Measurements from ENCODE around the gene UCKL1. TPM values are rescaled to one million over a fixed set of nuclear protein-coding genes. Genes with fewer than 3 reads are reported as not detected.
"Not testable (repeated sequence)": the region's sequence is repeated elsewhere in the genome, so short reads cannot be mapped to it uniquely, and the experiment has no call there.

Gene UCKL1
- total RNA-seq, 1 donor from 2014 or later: 10.8 TPM

- H2AFZ ChIP-seq (replicated peaks): no peak overlapping the region
- Mint-ChIP-seq H3K27me3 (ENCODE audit: insufficient read depth, low read depth) (peaks cover 4% of the 10 kb centered on the region), H3K4me1 (peaks cover 8% of the 10 kb centered on the region), H3K4me3 (no peak overlapping the region), H3K36me3 (peaks cover 2% of the 10 kb centered on the region), H3K27ac (peak overlapping the region; percentile 46), H3K9me3 (no peaks in the 10 kb centered on the region)
- no peak overlapping the region for H3K9ac ChIP-seq
- H3F3A ChIP-seq (ENCODE audit: low read depth): peaks cover 23% of the 10 kb centered on the region
- H3K4me2 ChIP-seq: no peak overlapping the region
- no peaks in the 10 kb centered on the region for H3K36me3 ChIP-seq
- no peaks in the 10 kb centered on the region for H3K27me3 ChIP-seq
- peaks cover 19% of the 10 kb centered on the region for H3K4me1 ChIP-seq
- H4K20me1 ChIP-seq (ENCODE audit: low read depth): peaks cover 13% of the 10 kb centered on the region
- no peak overlapping the region for H3K27ac ChIP-seq
- no peak for DNase-seq (ENCODE audit: low spot score)
- no peaks in the 10 kb centered on the region for H3K79me2 ChIP-seq (ENCODE audit: low read depth)
- no peaks in the 10 kb centered on the region for H3K9me3 ChIP-seq (ENCODE audit: low read depth)
- TF ChIP-seq CTCF (IDR thresholded peaks at IDR 0.05): no peak
- TF ChIP-seq EZH2phosphoT487 (IDR thresholded peaks at IDR 0.05): no peak
- TF ChIP-seq EZH2 (IDR thresholded peaks at IDR 0.05): no peak
- H3K4me3 ChIP-seq: no peak overlapping the region
These were observed 5.6 kb upstream of the UCKL1 start for GRCh38 chr20:63961664-63962425.

- H3K27me3 Mint-ChIP-seq (ENCODE audit: insufficient read depth, low read depth); H3K4me3 Mint-ChIP-seq; H2AFZ ChIP-seq (replicated peaks); H3K27me3 ChIP-seq; H3K4me3 ChIP-seq; H3K27ac ChIP-seq; H3K36me3 ChIP-seq; H3K36me3 Mint-ChIP-seq; H3K27ac Mint-ChIP-seq; H3K9ac ChIP-seq; DNase-seq (ENCODE audit: low spot score); H3K79me2 ChIP-seq (ENCODE audit: low read depth); H3K9me3 ChIP-seq (ENCODE audit: low read depth); H3K9me3 Mint-ChIP-seq; H3K4me2 ChIP-seq: not testable (repeated sequence)
- Histone ChIP-seq H3F3A (ENCODE audit: low read depth) (peaks cover 24% of the 10 kb centered on the region), H4K20me1 (ENCODE audit: low read depth) (peaks cover 13% of the 10 kb centered on the region), H3K4me1 (peaks cover 19% of the 10 kb centered on the region)
- H3K4me1 Mint-ChIP-seq: peaks cover 11% of the 10 kb centered on the region
These were observed 4.7 kb upstream of the UCKL1 start for GRCh38 chr20:63960654-63961621.

GRCh38 chr20:63959699-63960075 lies 3.5 kb upstream of the UCKL1 start:
- no peak overlapping the region for H3K27ac ChIP-seq
- peaks cover 31% of the 10 kb centered on the region for H3F3A ChIP-seq (ENCODE audit: low read depth)
- no peaks in the 10 kb centered on the region for H3K27me3 ChIP-seq
- no peak overlapping the region for H3K27ac Mint-ChIP-seq
- H3K4me1 Mint-ChIP-seq: peaks cover 13% of the 10 kb centered on the region
- H4K20me1 ChIP-seq (ENCODE audit: low read depth): peaks cover 25% of the 10 kb centered on the region
- H3K9ac ChIP-seq: no peak overlapping the region
- DNase-seq (ENCODE audit: low spot score): no peak
- H3K4me3 ChIP-seq: no peak overlapping the region
- TF ChIP-seq EZH2phosphoT487 (IDR thresholded peaks at IDR 0.05): no peak
- no peak for TF ChIP-seq EZH2 (IDR thresholded peaks at IDR 0.05)
- peaks cover 2% of the 10 kb centered on the region for H3K36me3 Mint-ChIP-seq
- H3K27me3 Mint-ChIP-seq (ENCODE audit: insufficient read depth, low read depth): peaks cover 4% of the 10 kb centered on the region
- no peaks in the 10 kb centered on the region for H3K36me3 ChIP-seq
- H3K4me2 ChIP-seq: no peak overlapping the region
- H3K9me3 Mint-ChIP-seq: no peaks in the 10 kb centered on the region
- H3K4me3 Mint-ChIP-seq: peak overlapping the region; percentile 44
- H3K79me2 ChIP-seq (ENCODE audit: low read depth): peaks cover 15% of the 10 kb centered on the region
- no peaks in the 10 kb centered on the region for H3K9me3 ChIP-seq (ENCODE audit: low read depth)
- peaks cover 24% of the 10 kb centered on the region for H3K4me1 ChIP-seq
- H2AFZ ChIP-seq (replicated peaks): no peak overlapping the region

- Histone ChIP-seq H3K79me2 (ENCODE audit: low read depth) (peaks cover 20% of the 10 kb centered on the region), H3K36me3 (no peaks in the 10 kb centered on the region), H3K9me3 (ENCODE audit: low read depth) (no peaks in the 10 kb centered on the region), H3K4me3 (no peak overlapping the region), H3K4me2 (peak overlapping the region; percentile 27), H4K20me1 (ENCODE audit: low read depth) (peaks cover 30% of the 10 kb centered on the region), H3K27ac (no peak overlapping the region), H2AFZ (replicated peaks) (no peak overlapping the region), H3K4me1 (peaks cover 24% of the 10 kb centered on the region), H3K27me3 (no peaks in the 10 kb centered on the region), H3F3A (ENCODE audit: low read depth) (peaks cover 31% of the 10 kb centered on the region), H3K9ac (no peak overlapping the region)
- no peak for DNase-seq (ENCODE audit: low spot score)
- Mint-ChIP-seq H3K4me1 (peaks cover 19% of the 10 kb centered on the region), H3K4me3 (no peak overlapping the region), H3K9me3 (no peaks in the 10 kb centered on the region), H3K36me3 (peaks cover 4% of the 10 kb centered on the region), H3K27me3 (ENCODE audit: insufficient read depth, low read depth) (peaks cover 4% of the 10 kb centered on the region), H3K27ac (no peak overlapping the region)
- TF ChIP-seq CTCF (IDR thresholded peaks at IDR 0.05): no peak
- TF ChIP-seq EZH2 (IDR thresholded peaks at IDR 0.05): no peak
- TF ChIP-seq EZH2phosphoT487 (IDR thresholded peaks at IDR 0.05): no peak
These were observed 2.9 kb upstream of the UCKL1 start for GRCh38 chr20:63958964-63959698.

Data from neural progenitor cell (in vitro differentiated cells).